Activated T-cell treated with anti-CD3 and anti-CD28 coated beads, Interleukin-2, amount 50 U/mL, for 72 hours (primary cell): ENCODE measurements around the gene PRKCH. TPM values are rescaled to one million over a fixed set of nuclear protein-coding genes. Genes with fewer than 3 reads are reported as not detected.

Experiments
- ATAC-seq, 2 donors: fragments of 150-1000 bp; cut with Tn5 transposase; replicated peaks in 1 of 2; 2 replicates each; pipeline ENCODE4 v1.10.0; 2021; ENCODE audit warnings: moderate library complexity in 2 of 2, mild to moderate bottlenecking in 1 of 2
- DNase-seq, 2 donors: peaks; one replicate each; pipeline ENCODE4 v3.0.0; 2021 to 2022; ENCODE audit warnings: mixed read lengths in 1 of 2
- H3K27ac Mint-ChIP-seq: one replicate; pipeline ENCODE4 v1.8.0; 2022; ENCODE audit warnings: mild to moderate bottlenecking, moderate library complexity, mixed read lengths
- H3K27me3 Mint-ChIP-seq: one replicate; pipeline ENCODE4 v1.8.0; 2022; ENCODE audit warnings: low read depth, mixed read lengths
- H3K36me3 Mint-ChIP-seq, 2 donors: one replicate each; pipeline ENCODE4 v1.8.0; 2022; ENCODE audit warnings: mixed read lengths in 2 of 2, mild to moderate bottlenecking in 1 of 2; ENCODE audit not compliant: insufficient read depth in 2 of 2
- H3K4me1 Mint-ChIP-seq: one replicate; pipeline ENCODE4 v1.8.0; 2022; ENCODE audit warnings: low read depth, mixed read lengths
- H3K4me3 Mint-ChIP-seq, 2 donors: one replicate each; pipeline ENCODE4 v1.8.0; 2022; ENCODE audit warnings: mild to moderate bottlenecking in 2 of 2, mixed read lengths in 2 of 2, moderate library complexity in 2 of 2
- H3K9me3 Mint-ChIP-seq, 2 donors: one replicate each; pipeline ENCODE4 v1.8.0; 2022; ENCODE audit warnings: mixed read lengths in 2 of 2
- total RNA-seq, 2 donors: library from RNA; stranded (reverse); gene quantifications; one replicate each; pipeline ENCODE4 v1.2.3, GENCODE V29; 2022

PRKCH gene
- total RNA-seq, 2 donors from 2014 or later, result 127 to 143 TPM

- Mint-ChIP-seq H3K36me3 (peaks cover 2 to 7% of the 10 kb centered on the region in 2 donors), H3K27me3 (no peaks in the 10 kb centered on the region), H3K27ac (no peak overlapping the region), H3K4me1 (peaks cover 95% of the 10 kb centered on the region), H3K9me3 (peaks cover 1 to 3% of the 10 kb centered on the region in 2 donors), H3K4me3 (peak overlapping the region in 1 of 2 donors; percentile 18)
- DNase-seq (no peak), ATAC-seq (no peak)
These were observed 243.8 kb downstream of the PRKCH start for GRCh38 chr14:61565181-61565580.

- peaks cover 2 to 7% of the 10 kb centered on the region in 2 donors for H3K36me3 Mint-ChIP-seq
- peak overlapping the region in 1 of 2 donors; percentile 9 for H3K4me3 Mint-ChIP-seq
- DNase-seq (no peak), ATAC-seq (no peak)
- H3K27me3 Mint-ChIP-seq, result no peaks in the 10 kb centered on the region
- peaks cover 97% of the 10 kb centered on the region for H3K4me1 Mint-ChIP-seq
- peaks cover 1 to 3% of the 10 kb centered on the region in 2 donors for H3K9me3 Mint-ChIP-seq
- H3K27ac Mint-ChIP-seq, result peak overlapping the region; percentile 34
These were observed 244.6 kb downstream of the PRKCH start for GRCh38 chr14:61565836-61566536.

- DNase-seq, result no peak
- H3K27ac Mint-ChIP-seq, result peak overlapping the region; percentile 36
- no peak overlapping the region for H3K4me3 Mint-ChIP-seq
- H3K27me3 Mint-ChIP-seq, result no peaks in the 10 kb centered on the region
- no peak for ATAC-seq
- peaks cover 1 to 3% of the 10 kb centered on the region in 2 donors for H3K9me3 Mint-ChIP-seq
- peaks cover 2 to 7% of the 10 kb centered on the region in 2 donors for H3K36me3 Mint-ChIP-seq
- H3K4me1 Mint-ChIP-seq, result peaks cover 100% of the 10 kb centered on the region
These were observed 245.3 kb downstream of the PRKCH start for GRCh38 chr14:61566537-61567225.

- Mint-ChIP-seq H3K27ac (peak overlapping the region; percentile 24), H3K27me3 (no peaks in the 10 kb centered on the region), H3K9me3 (peaks cover 1 to 3% of the 10 kb centered on the region in 2 donors), H3K36me3 (peaks cover 2 to 9% of the 10 kb centered on the region in 2 donors), H3K4me1 (peaks cover 100% of the 10 kb centered on the region), H3K4me3 (peak overlapping the region; percentile 91 to 93)
- DNase-seq (no peak), ATAC-seq (no peak)
These were observed 246.6 kb downstream of the PRKCH start for GRCh38 chr14:61567838-61568571.

- Mint-ChIP-seq H3K4me3 (peak overlapping the region; percentile 91 to 93), H3K4me1 (peaks cover 100% of the 10 kb centered on the region), H3K27ac (peak overlapping the region; percentile 98), H3K27me3 (no peaks in the 10 kb centered on the region), H3K9me3 (peaks cover 1 to 3% of the 10 kb centered on the region in 2 donors), H3K36me3 (peaks cover 2 to 9% of the 10 kb centered on the region in 2 donors)
- ATAC-seq (peak; percentile 48 to 65), DNase-seq (peak; percentile 75 to 79)
These were observed 247.2 kb downstream of the PRKCH start for GRCh38 chr14:61568572-61569011.

- DNase-seq (peak in 1 of 2 donors; percentile 24), ATAC-seq (peak; percentile 31 to 43)
- H3K9me3 Mint-ChIP-seq, result peaks cover 1 to 3% of the 10 kb centered on the region in 2 donors
- H3K4me1 Mint-ChIP-seq, result peaks cover 100% of the 10 kb centered on the region
- peak overlapping the region; percentile 91 to 93 for H3K4me3 Mint-ChIP-seq
- peak overlapping the region; percentile 98 for H3K27ac Mint-ChIP-seq
- H3K36me3 Mint-ChIP-seq, result peaks cover 2 to 7% of the 10 kb centered on the region in 2 donors
- no peaks in the 10 kb centered on the region for H3K27me3 Mint-ChIP-seq
These were observed 247.9 kb downstream of the PRKCH start for GRCh38 chr14:61569308-61569707.

- H3K9me3 Mint-ChIP-seq, result peaks cover 1 to 3% of the 10 kb centered on the region in 2 donors
- ATAC-seq (peak; percentile 81 to 85), DNase-seq (peak; percentile 77 to 82)
- no peaks in the 10 kb centered on the region for H3K27me3 Mint-ChIP-seq
- peaks cover 96% of the 10 kb centered on the region for H3K4me1 Mint-ChIP-seq
- peak overlapping the region; percentile 98 for H3K27ac Mint-ChIP-seq
- H3K36me3 Mint-ChIP-seq, result peaks cover 2 to 7% of the 10 kb centered on the region in 2 donors
- peak overlapping the region; percentile 91 to 93 for H3K4me3 Mint-ChIP-seq
These were observed 248.6 kb downstream of the PRKCH start for GRCh38 chr14:61569812-61570548.

- peaks cover 2 to 6% of the 10 kb centered on the region in 2 donors for H3K36me3 Mint-ChIP-seq
- H3K4me3 Mint-ChIP-seq, result peak overlapping the region; percentile 91 to 93
- peak overlapping the region; percentile 98 for H3K27ac Mint-ChIP-seq
- H3K27me3 Mint-ChIP-seq, result no peaks in the 10 kb centered on the region
- peaks cover 96% of the 10 kb centered on the region for H3K4me1 Mint-ChIP-seq
- no peak for ATAC-seq
- DNase-seq, result no peak
- peaks cover 1 to 3% of the 10 kb centered on the region in 2 donors for H3K9me3 Mint-ChIP-seq
These were observed 249.3 kb downstream of the PRKCH start for GRCh38 chr14:61570549-61571290.

GRCh38 chr14:61571917-61572316, 250.5 kb downstream of the PRKCH start:
- no peak for DNase-seq
- Mint-ChIP-seq H3K9me3 (peaks cover 0 to 3% of the 10 kb centered on the region in 2 donors), H3K27ac (no peak overlapping the region), H3K27me3 (no peaks in the 10 kb centered on the region), H3K36me3 (peaks cover 2% of the 10 kb centered on the region in 2 donors), H3K4me1 (peaks cover 85% of the 10 kb centered on the region), H3K4me3 (peak overlapping the region; percentile 5 to 23)
- no peak for ATAC-seq

GRCh38 chr14:61573321-61573720, 251.9 kb downstream of the PRKCH start:
- Mint-ChIP-seq H3K9me3 (no peaks in the 10 kb centered on the region), H3K27me3 (no peaks in the 10 kb centered on the region), H3K4me3 (peak overlapping the region; percentile 6 to 35), H3K36me3 (peaks cover 0 to 2% of the 10 kb centered on the region in 2 donors), H3K4me1 (peaks cover 84% of the 10 kb centered on the region), H3K27ac (no peak overlapping the region)
- ATAC-seq, result no peak
- DNase-seq, result no peak

- Mint-ChIP-seq H3K9me3 (no peaks in the 10 kb centered on the region), H3K27me3 (no peaks in the 10 kb centered on the region), H3K36me3 (peaks cover 0 to 2% of the 10 kb centered on the region in 2 donors), H3K4me1 (peaks cover 84% of the 10 kb centered on the region), H3K27ac (no peak overlapping the region), H3K4me3 (peak overlapping the region; percentile 6 to 35)
- no peak for ATAC-seq
- DNase-seq, result no peak
These were observed 252.6 kb downstream of the PRKCH start for GRCh38 chr14:61573748-61574513.
